ENCODE data around the gene ARHGAP24.
A peak's percentile ranks its signal among the peaks of the same experiment; 100 is the strongest.

Gene ARHGAP24

DNA sequence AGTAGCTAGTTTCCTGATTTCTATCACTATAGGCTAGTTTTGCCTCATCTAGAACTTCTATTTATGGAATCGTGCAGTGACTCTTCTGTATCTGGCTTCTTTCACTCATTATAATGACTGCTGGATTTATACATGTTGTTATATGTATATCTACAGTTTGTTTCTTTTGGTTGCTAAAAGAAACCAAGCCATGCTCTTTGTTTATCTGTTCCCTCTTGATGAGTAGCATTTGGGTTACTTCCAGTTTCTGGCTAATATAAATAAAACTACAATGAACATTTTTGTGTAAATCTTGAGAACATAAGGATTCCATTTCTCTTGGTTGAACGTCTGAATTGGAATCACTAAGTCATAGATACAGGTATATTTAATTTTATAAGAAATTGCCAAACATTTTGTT is 73.9 kb downstream of the ARHGAP24 start:
- TF ChIP-seq EZH2phosphoT487 (conservative IDR thresholded peaks at IDR 0.05; ENCODE audit: low read length) = no peak
- TF ChIP-seq, protein P1, sequence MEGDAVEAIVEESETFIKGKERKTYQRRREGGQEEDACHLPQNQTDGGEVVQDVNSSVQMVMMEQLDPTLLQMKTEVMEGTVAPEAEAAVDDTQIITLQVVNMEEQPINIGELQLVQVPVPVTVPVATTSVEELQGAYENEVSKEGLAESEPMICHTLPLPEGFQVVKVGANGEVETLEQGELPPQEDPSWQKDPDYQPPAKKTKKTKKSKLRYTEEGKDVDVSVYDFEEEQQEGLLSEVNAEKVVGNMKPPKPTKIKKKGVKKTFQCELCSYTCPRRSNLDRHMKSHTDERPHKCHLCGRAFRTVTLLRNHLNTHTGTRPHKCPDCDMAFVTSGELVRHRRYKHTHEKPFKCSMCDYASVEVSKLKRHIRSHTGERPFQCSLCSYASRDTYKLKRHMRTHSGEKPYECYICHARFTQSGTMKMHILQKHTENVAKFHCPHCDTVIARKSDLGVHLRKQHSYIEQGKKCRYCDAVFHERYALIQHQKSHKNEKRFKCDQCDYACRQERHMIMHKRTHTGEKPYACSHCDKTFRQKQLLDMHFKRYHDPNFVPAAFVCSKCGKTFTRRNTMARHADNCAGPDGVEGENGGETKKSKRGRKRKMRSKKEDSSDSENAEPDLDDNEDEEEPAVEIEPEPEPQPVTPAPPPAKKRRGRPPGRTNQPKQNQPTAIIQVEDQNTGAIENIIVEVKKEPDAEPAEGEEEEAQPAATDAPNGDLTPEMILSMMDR (IDR thresholded peaks at IDR 0.05; ENCODE audit: insufficient read depth, low read length, poor library complexity, severe bottlenecking) = no peak
- peak overlapping the region; percentile 32 for H3K9ac ChIP-seq (ENCODE audit: low read length)
- no peak overlapping the region for H3K4me3 ChIP-seq (ENCODE audit: insufficient read depth, low read length, poor library complexity, severe bottlenecking)
- H3K4me2 ChIP-seq (ENCODE audit: low read depth, low read length, poor library complexity, severe bottlenecking) = peak overlapping the region; percentile 43
- H3K79me2 ChIP-seq (ENCODE audit: insufficient read depth, low read length) = peaks cover 44% of the 10 kb centered on the region; the same call in 1 of the 2 replicates
- H4K20me1 ChIP-seq (ENCODE audit: low read depth, low read length) = no peaks in the 10 kb centered on the region
- no peaks in the 10 kb centered on the region for H3K9me2 ChIP-seq (replicated peaks; ENCODE audit: insufficient read depth, low read length)
- H3F3A ChIP-seq (ENCODE audit: insufficient read depth) = peaks cover 7% of the 10 kb centered on the region
- H2AFZ ChIP-seq (ENCODE audit: low read depth, low read length, severe bottlenecking) = no peak overlapping the region
- peak overlapping the region; percentile 65 for H3K27ac ChIP-seq (ENCODE audit: low read depth, low read length)
- H3K9me3 ChIP-seq (ENCODE audit: insufficient read depth, low read length) = no peaks in the 10 kb centered on the region
- H3K36me3 ChIP-seq (ENCODE audit: low read length) = 0 out of 2 replicates have a peak, but pooled peaks cover 3% of the 10 kb centered on the region
- no peaks in the 10 kb centered on the region for H3K27me3 ChIP-seq (ENCODE audit: low read length)

DNA sequence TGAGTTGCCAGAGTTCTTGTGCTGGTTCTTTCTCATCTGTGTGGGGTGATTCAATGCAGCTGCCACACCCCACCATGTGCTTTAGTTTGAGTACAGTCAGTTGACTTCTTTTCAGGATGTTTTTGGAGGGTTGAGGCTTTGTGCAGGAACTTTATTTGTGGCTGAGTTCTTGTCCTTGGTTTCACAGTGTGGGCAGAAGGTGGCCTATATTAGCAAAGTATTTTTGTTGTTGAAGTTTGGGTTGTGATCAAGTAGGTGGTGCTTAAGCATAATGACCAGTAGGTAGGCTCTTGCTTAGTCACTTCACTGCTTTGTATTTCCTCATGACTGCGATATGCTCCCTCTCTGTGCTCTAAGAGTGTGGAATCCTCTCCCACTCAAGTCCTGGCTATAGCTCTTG is 80.3 kb downstream of the ARHGAP24 start:
- Histone ChIP-seq H2AFZ (ENCODE audit: low read depth, low read length, severe bottlenecking) (no peak overlapping the region), H3K79me2 (ENCODE audit: insufficient read depth, low read length) (peaks cover 54% of the 10 kb centered on the region; the same call in 1 of the 2 replicates), H3K27me3 (ENCODE audit: low read length) (no peaks in the 10 kb centered on the region), H3K9ac (ENCODE audit: low read length) (peak overlapping the region; percentile 56), H3F3A (ENCODE audit: insufficient read depth) (peaks cover 15% of the 10 kb centered on the region), H3K9me3 (ENCODE audit: insufficient read depth, low read length) (no peaks in the 10 kb centered on the region), H3K36me3 (ENCODE audit: low read length) (0 out of 2 replicates have a peak, but pooled peaks cover 3% of the 10 kb centered on the region), H3K9me2 (replicated peaks; ENCODE audit: insufficient read depth, low read length) (no peaks in the 10 kb centered on the region), H3K4me3 (ENCODE audit: insufficient read depth, low read length, poor library complexity, severe bottlenecking) (peak overlapping the region; percentile 26), H3K4me2 (ENCODE audit: low read depth, low read length, poor library complexity, severe bottlenecking) (peak overlapping the region; percentile 63), H4K20me1 (ENCODE audit: low read depth, low read length) (no peaks in the 10 kb centered on the region), H3K27ac (ENCODE audit: low read depth, low read length) (peak overlapping the region; percentile 99)
- TF ChIP-seq, protein P1 (IDR thresholded peaks at IDR 0.05; ENCODE audit: insufficient read depth, low read length, poor library complexity, severe bottlenecking) = no peak
- TF ChIP-seq EZH2phosphoT487 (conservative IDR thresholded peaks at IDR 0.05; ENCODE audit: low read length) = no peak

DNA sequence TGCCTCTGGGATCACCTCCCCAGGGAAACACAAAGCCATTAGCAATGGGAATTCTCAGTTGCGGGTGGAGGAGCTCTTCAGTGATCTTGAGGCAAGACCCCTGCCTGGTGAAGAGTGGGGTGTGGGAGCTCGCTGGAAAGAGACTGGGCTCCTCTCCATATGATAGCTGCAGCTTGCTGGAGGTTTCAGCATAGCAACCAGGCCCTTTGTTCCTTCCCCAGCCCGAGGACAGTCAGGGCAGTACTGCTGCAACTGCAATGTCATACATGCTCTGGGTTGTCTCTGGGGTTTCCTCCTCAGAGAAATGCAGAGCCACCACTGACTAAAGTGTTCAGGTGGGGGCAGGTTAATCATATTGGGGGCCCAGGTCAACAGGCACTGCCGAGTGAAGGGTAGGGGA is 81.3 kb downstream of the ARHGAP24 start:
- Histone ChIP-seq H3K27me3 (ENCODE audit: low read length) (no peaks in the 10 kb centered on the region), H3K36me3 (ENCODE audit: low read length) (0 out of 2 replicates have a peak, but pooled peaks cover 3% of the 10 kb centered on the region), H3K9me2 (replicated peaks; ENCODE audit: insufficient read depth, low read length) (no peaks in the 10 kb centered on the region), H3K79me2 (ENCODE audit: insufficient read depth, low read length) (peaks cover 45% of the 10 kb centered on the region; the same call in 1 of the 2 replicates), H4K20me1 (ENCODE audit: low read depth, low read length) (no peaks in the 10 kb centered on the region), H3K4me3 (ENCODE audit: insufficient read depth, low read length, poor library complexity, severe bottlenecking) (no peak overlapping the region), H3K4me2 (ENCODE audit: low read depth, low read length, poor library complexity, severe bottlenecking) (peak overlapping the region; percentile 63), H2AFZ (ENCODE audit: low read depth, low read length, severe bottlenecking) (no peak overlapping the region), H3K27ac (ENCODE audit: low read depth, low read length) (peak overlapping the region; percentile 99), H3K9ac (ENCODE audit: low read length) (peak overlapping the region; percentile 56), H3K9me3 (ENCODE audit: insufficient read depth, low read length) (no peaks in the 10 kb centered on the region), H3F3A (ENCODE audit: insufficient read depth) (peaks cover 15% of the 10 kb centered on the region)
- TF ChIP-seq EZH2phosphoT487 (conservative IDR thresholded peaks at IDR 0.05; ENCODE audit: low read length) = no peak
- TF ChIP-seq, protein P1 (IDR thresholded peaks at IDR 0.05; ENCODE audit: insufficient read depth, low read length, poor library complexity, severe bottlenecking) = no peak
